H1 (cell line): Measurements from ENCODE around the gene EXOC5. TPM values are rescaled to one million over a fixed set of nuclear protein-coding genes. Genes with fewer than 3 reads are reported as not detected.

Experiments
- ASH2L ChIP-seq: fragments of 200-600, 300-600 bp; sonication (generic); IDR thresholded peaks from one replicate; pipeline ENCODE4 v1.7.1; 2017; ENCODE audit warnings: low read length
- CHD2 ChIP-seq: IDR thresholded peaks from 2 replicates; pipeline ENCODE4 v1.6.1; 2012; ENCODE audit warnings: low read length, improper control_type of control experiment
- CTBP2 ChIP-seq: IDR thresholded peaks from 2 replicates; pipeline ENCODE4 v1.7.0; 2011; ENCODE audit warnings: borderline replicate concordance, mild to moderate bottlenecking, moderate library complexity, mixed read lengths, low read length; ENCODE audit not compliant: insufficient read depth, insufficient read length
- E2F6 ChIP-seq: IDR thresholded peaks from 2 replicates; pipeline ENCODE4 v1.6.1; 2012; ENCODE audit warnings: inconsistent platforms
- EGR1 ChIP-seq: IDR thresholded peaks from 2 replicates; pipeline ENCODE4 v1.6.1; 2011; ENCODE audit warnings: low read depth, low read length, borderline replicate concordance
- EP300 ChIP-seq, 2 experiments: IDR thresholded peaks; 1 replicate in 1 of 2; 2 replicates in 1 of 2; pipeline ENCODE4 v1.6.1; 2011 to 2012; ENCODE audit warnings: low read depth in 2 of 2, low read length in 2 of 2, mild to moderate bottlenecking in 2 of 2, borderline replicate concordance in 1 of 2, inconsistent platforms in 1 of 2, moderate library complexity in 1 of 2
- EZH2 ChIP-seq: fragments of 200-600 bp; sonication (generic); IDR thresholded peaks from 2 replicates; pipeline ENCODE4 v1.7.1; 2012; ENCODE audit warnings: low read depth, mild to moderate bottlenecking, moderate library complexity, low read length, inconsistent platforms; ENCODE audit not compliant: severe bottlenecking
- GABPA ChIP-seq: IDR thresholded peaks from 2 replicates; pipeline ENCODE4 v1.6.1; 2011; ENCODE audit warnings: mild to moderate bottlenecking, low read length, moderate library complexity, borderline replicate concordance; ENCODE audit not compliant: insufficient read depth
- GTF2F1 ChIP-seq: IDR thresholded peaks from 2 replicates; pipeline ENCODE4 v1.6.1; 2012; ENCODE audit warnings: low read depth, low read length, improper control_type of control experiment, borderline replicate concordance
- HDAC6 ChIP-seq: IDR thresholded peaks from one replicate; pipeline ENCODE4 v1.7.1; 2012; ENCODE audit warnings: low read depth, mild to moderate bottlenecking, inconsistent platforms, low read length, moderate library complexity
- MAFK ChIP-seq: IDR thresholded peaks from 2 replicates; pipeline ENCODE4 v1.6.1; 2012; ENCODE audit warnings: low read depth, mild to moderate bottlenecking, improper control_type of control experiment, low read length
- POLR2A ChIP-seq, 2 experiments: IDR thresholded peaks; 1 replicate in 1 of 2; 2 replicates in 1 of 2; pipeline ENCODE4 v1.6.1; 2011; ENCODE audit warnings: low read depth in 2 of 2, low read length in 2 of 2, mild to moderate bottlenecking in 2 of 2; ENCODE audit errors: control extremely low read depth in 1 of 2
- POLR2AphosphoS5 ChIP-seq: IDR thresholded peaks from 2 replicates; pipeline ENCODE4 v1.6.1; 2011; ENCODE audit warnings: low read depth, low read length
- POU5F1 ChIP-seq: IDR thresholded peaks from 2 replicates; pipeline ENCODE4 v1.6.1; 2011; ENCODE audit warnings: low read depth, mild to moderate bottlenecking, low read length, moderate library complexity
- RAD21 ChIP-seq, 2 experiments: IDR thresholded peaks in 1 of 2; conservative IDR thresholded peaks in 1 of 2; 2 replicates each; pipeline ENCODE4 v1.6.1; 2011; ENCODE audit warnings: low read depth in 2 of 2, low read length in 2 of 2, improper control_type of control experiment in 1 of 2, inconsistent platforms in 1 of 2, mild to moderate bottlenecking in 1 of 2, moderate library complexity in 1 of 2
- RBBP5 ChIP-seq: IDR thresholded peaks from 2 replicates; pipeline ENCODE4 v1.7.1; 2012; ENCODE audit warnings: low read depth, mild to moderate bottlenecking, inconsistent platforms, low read length, moderate library complexity, borderline replicate concordance
- RXRA ChIP-seq: IDR thresholded peaks from 2 replicates; pipeline ENCODE4 v1.6.1; 2011; ENCODE audit warnings: low read depth, mild to moderate bottlenecking, low read length, moderate library complexity; ENCODE audit not compliant: insufficient read depth
- SIRT6 ChIP-seq: IDR thresholded peaks from one replicate; pipeline ENCODE4 v1.7.1; 2012; ENCODE audit warnings: low read length, inconsistent platforms
- SP2 ChIP-seq: IDR thresholded peaks from 2 replicates; pipeline ENCODE4 v1.6.1; 2012; ENCODE audit warnings: mild to moderate bottlenecking, low read length, inconsistent platforms
- TAF1 ChIP-seq: IDR thresholded peaks from 2 replicates; pipeline ENCODE4 v1.6.1; 2011; ENCODE audit warnings: mild to moderate bottlenecking, low read depth, low read length
- TCF12 ChIP-seq: IDR thresholded peaks from 2 replicates; pipeline ENCODE4 v1.6.1; 2011; ENCODE audit warnings: low read depth, mild to moderate bottlenecking, low read length
- USF2 ChIP-seq: IDR thresholded peaks from 2 replicates; pipeline ENCODE4 v1.6.1; 2011; ENCODE audit warnings: low read length, improper control_type of control experiment
- polyA plus RNA-seq, 7 experiments: library from polyadenylated mRNA; depleted of rRNA in 3 of 7; stranded (reverse) in 5 of 7; unstranded in 2 of 7; fragments of >200 nt in 5 of 7; fragments of 200-250 nt in 2 of 7; gene quantifications; 1 replicate in 5 of 7; 2 replicates in 1 of 7; 4 replicates in 1 of 7; pipeline versions ENCODE4 v1.2.1 to v1.2.3, GENCODE V29; 2011 to 2013; ENCODE audit warnings: missing spikeins in 2 of 7, mixed read lengths in 2 of 7
- total RNA-seq: library from RNA; stranded (reverse); fragmentation: NEBNext Ultra II Directional; extraction: Animal tissue kit (Norgen Biotek cat#: 25700); gene quantifications from 2 replicates; pipeline ENCODE4 v1.2.1, GENCODE V29; 2021

The EXOC5 gene
- total and polyA plus RNA-seq, 2 of the 8 experiments (the other 6 are each of a cell fraction or from before 2014, with no cell fraction given) = 23.0 to 86.7 TPM

GRCh38 chr14:57268161-57269069 lies at the start of gene EXOC5, which contains the start of gene AP5M1 (continued):
- TF ChIP-seq TAF1 (peak; percentile 76), POLR2AphosphoS5 (peak; percentile 7; the same call in 1 of the 2 replicates), MAFK (no peak), EP300 (IDR thresholded peaks at IDR 0.05; ENCODE audit: borderline replicate concordance in 1 of 2, low read depth in 2 of 2, low read length in 2 of 2) (0 out of 3 replicates have a peak, but pooled peaks of 1 of the 2 experiments have one; percentile 24), CTBP2 (no peak), GTF2F1 (no peak), SP2 (no peak), E2F6 (no peak; the same call in none of the 2 replicates), POU5F1 (no peak), CHD2 (no peak; the same call in 1 of the 2 replicates), POLR2A (IDR thresholded peaks at IDR 0.05; ENCODE audit: control extremely low read depth in 1 of 2, low read depth in 2 of 2, low read length in 2 of 2) (no peak), EZH2 (no peak), ASH2L (peak; percentile 80), SIRT6 (no peak), RXRA (no peak), RBBP5 (peak; percentile 85; the same call in 1 of the 2 replicates), GABPA (peak; percentile 18; the same call in 1 of the 2 replicates), USF2 (no peak), TCF12 (no peak), EGR1 (0 out of 2 replicates have a peak, but pooled peaks have one; percentile 23), HDAC6 (no peak), RAD21 (IDR thresholded peaks at IDR 0.05 in 1 of 2, conservative IDR thresholded peaks at IDR 0.05 in 1 of 2; ENCODE audit: low read depth in 2 of 2, low read length in 2 of 2) (no peak)
